Colonic mucosa (tissue), 4 donors: Measurements from ENCODE around the gene DNPH1. TPM values are rescaled to one million over a fixed set of nuclear protein-coding genes. Genes with fewer than 3 reads are reported as not detected.

Experiments used
- DNase-seq: peaks from one replicate; pipeline ENCODE4 v3.0.0-alpha.2; 2020
- H3K27ac ChIP-seq: fragments of 200-600 bp; one replicate; pipeline ENCODE4 v1.8.0; 2021
- H3K27me3 ChIP-seq: fragments of 200-600 bp; one replicate; pipeline ENCODE4 v1.8.0; 2021
- H3K36me3 ChIP-seq: fragments of 200-600 bp; one replicate; pipeline ENCODE4 v1.8.0; 2021
- H3K4me1 ChIP-seq: fragments of 200-600 bp; one replicate; pipeline ENCODE4 v1.8.0; 2021; ENCODE audit warnings: mild to moderate bottlenecking
- H3K4me3 ChIP-seq: fragments of 200-600 bp; one replicate; pipeline ENCODE4 v1.8.0; 2021
- H3K9ac ChIP-seq, 2 donors: one replicate each; pipeline ENCODE4 v1.7.0; 2013; ENCODE audit warnings: control low read depth in 2 of 2, low read depth in 2 of 2, low read length in 2 of 2
- H3K9me3 ChIP-seq: fragments of 200-600 bp; one replicate; pipeline ENCODE4 v1.8.0; 2021
- CTCF ChIP-seq: fragments of 200-600 bp; IDR thresholded peaks from one replicate; pipeline ENCODE4 v1.8.0; 2022; ENCODE audit warnings: antibody characterized with exemption, mild to moderate bottlenecking
- intact Hi-C: fragments of 100-400 bp; cut with DNase I; formaldehyde crosslinking; loops from one replicate; pipeline ENCODE4 v1.14.1; 2022
- total RNA-seq, 2 donors: library from RNA; stranded (reverse); fragmentation: NEBNext Ultra II Directional in 1 of 2; extraction: Animal tissue kit (Norgen Biotek cat#: 25700) in 1 of 2; gene quantifications; one replicate each; pipeline ENCODE4 v1.2.1, GENCODE V29; 2021
- donor health status: healthy.
- donor health status: DM: no; HTN: no; CAD: no.
- donor health status: DM: no; HTN: no; CAD: no.

Gene DNPH1
- total RNA-seq, 2 donors from 2014 or later: 76.8 to 99.4 TPM

GRCh38 chr6:43189776-43190304 lies 39.4 kb downstream of the DNPH1 start:
- Histone ChIP-seq H3K27ac (no peak overlapping the region), H3K27me3 (no peaks in the 10 kb centered on the region), H3K36me3 (no peaks in the 10 kb centered on the region), H3K4me3 (no peak overlapping the region), H3K4me1 (no peaks in the 10 kb centered on the region), H3K9ac (no peak overlapping the region), H3K9me3 (no peaks in the 10 kb centered on the region)
- DNase-seq: no peak
- intact Hi-C loops: no loop called here
- TF ChIP-seq CTCF: no peak

GRCh38 chr6:43188426-43188825 lies 40.9 kb downstream of the DNPH1 start:
- TF ChIP-seq CTCF: no peak
- intact Hi-C loops: no loop called here
- Histone ChIP-seq H3K9ac (no peak overlapping the region), H3K36me3 (no peaks in the 10 kb centered on the region), H3K4me3 (no peak overlapping the region), H3K4me1 (no peaks in the 10 kb centered on the region), H3K9me3 (no peaks in the 10 kb centered on the region), H3K27me3 (no peaks in the 10 kb centered on the region), H3K27ac (no peak overlapping the region)
- DNase-seq: no peak

- H3K9me3 ChIP-seq: no peaks in the 10 kb centered on the region
- H3K4me3 ChIP-seq: no peak overlapping the region
- H3K27ac ChIP-seq: no peak overlapping the region
- TF ChIP-seq CTCF: no peak
- no peak for DNase-seq
- no peaks in the 10 kb centered on the region for H3K4me1 ChIP-seq
- H3K9ac ChIP-seq: no peak overlapping the region
- intact Hi-C loops: no loop called here
- no peaks in the 10 kb centered on the region for H3K36me3 ChIP-seq
- H3K27me3 ChIP-seq: no peaks in the 10 kb centered on the region
These were observed 41.5 kb downstream of the DNPH1 start for GRCh38 chr6:43187821-43188220.

GRCh38 chr6:43186706-43187105 lies 42.6 kb downstream of the DNPH1 start:
- DNase-seq: no peak
- no peak overlapping the region for H3K27ac ChIP-seq
- no peak for TF ChIP-seq CTCF

GRCh38 chr6:43186019-43186418 lies 43.3 kb downstream of the DNPH1 start:
- no peak overlapping the region for H3K4me3 ChIP-seq
- no peak overlapping the region for H3K9ac ChIP-seq
- H3K9me3 ChIP-seq: no peaks in the 10 kb centered on the region
- no peak overlapping the region for H3K27ac ChIP-seq
- H3K27me3 ChIP-seq: no peaks in the 10 kb centered on the region
- intact Hi-C loops: no loop called here
- DNase-seq: no peak
- TF ChIP-seq CTCF: no peak
- H3K4me1 ChIP-seq: no peaks in the 10 kb centered on the region
- no peaks in the 10 kb centered on the region for H3K36me3 ChIP-seq

More at GRCh38 chr6:43186706-43187105, 42.6 kb downstream of the DNPH1 start:
- H3K27me3 ChIP-seq: no peaks in the 10 kb centered on the region
- no peaks in the 10 kb centered on the region for H3K36me3 ChIP-seq
- no peak overlapping the region for H3K9ac ChIP-seq
- no peaks in the 10 kb centered on the region for H3K9me3 ChIP-seq
- no peaks in the 10 kb centered on the region for H3K4me1 ChIP-seq
- intact Hi-C loops: no loop called here
- no peak overlapping the region for H3K4me3 ChIP-seq
